Mammary epithelial cell (primary cell): ENCODE data around the gene CCDC85C.

Experiments
- EZH2 ChIP-seq: IDR thresholded peaks from 2 replicates; pipeline ENCODE4 v1.6.1; 2012; ENCODE audit warnings: low read length, inconsistent platforms, borderline replicate concordance
- TF ChIP-seq, protein P1 (sequence below), 2 donors: IDR thresholded peaks in 1 of 2; conservative IDR thresholded peaks in 1 of 2; 2 replicates each; pipeline ENCODE4 v1.5.1; 2011 to 2012; ENCODE audit warnings: inconsistent platforms in 2 of 2, low read length in 2 of 2, mild to moderate bottlenecking in 2 of 2, control low read depth in 1 of 2, low read depth in 1 of 2; ENCODE audit not compliant: insufficient read depth in 1 of 2; ENCODE audit errors: extremely low read depth in 1 of 2

DNA sequence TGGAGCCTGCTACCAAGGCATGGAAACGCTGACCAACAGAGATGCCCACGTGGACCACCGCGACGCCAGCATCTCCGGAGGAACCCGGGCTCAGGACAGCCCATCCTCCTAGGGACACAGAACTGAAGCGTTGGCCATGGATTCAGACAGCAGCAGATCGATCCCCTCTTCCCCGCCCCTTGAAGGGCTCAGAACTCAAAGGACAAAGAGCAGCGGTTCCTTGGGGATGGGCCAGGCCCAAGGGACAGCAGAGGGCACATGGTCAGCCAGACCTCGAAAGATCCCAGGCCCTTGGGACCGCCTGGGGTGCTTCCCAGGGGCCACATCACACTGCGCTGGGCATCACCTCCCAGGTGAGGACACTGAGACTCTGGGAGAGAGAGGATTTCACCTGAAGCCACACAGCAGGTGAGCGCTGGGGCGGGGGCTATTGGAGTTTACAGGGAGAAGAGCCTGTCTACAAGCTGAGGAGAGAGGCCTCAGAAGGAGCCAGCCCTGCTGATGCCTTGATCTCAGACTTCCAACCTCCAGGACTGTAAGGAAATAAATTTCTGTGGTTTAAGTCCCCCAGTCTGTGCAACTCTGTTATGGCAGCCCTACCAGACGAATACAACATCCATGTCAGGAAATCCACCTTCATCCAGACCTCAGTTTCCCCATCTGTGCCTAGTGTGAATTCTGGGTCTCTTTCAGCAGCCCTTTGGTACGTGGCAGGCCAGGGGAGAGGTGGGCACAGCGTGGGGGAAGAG is 73.4 kb downstream of the CCDC85C start:
- TF ChIP-seq, protein P1, sequence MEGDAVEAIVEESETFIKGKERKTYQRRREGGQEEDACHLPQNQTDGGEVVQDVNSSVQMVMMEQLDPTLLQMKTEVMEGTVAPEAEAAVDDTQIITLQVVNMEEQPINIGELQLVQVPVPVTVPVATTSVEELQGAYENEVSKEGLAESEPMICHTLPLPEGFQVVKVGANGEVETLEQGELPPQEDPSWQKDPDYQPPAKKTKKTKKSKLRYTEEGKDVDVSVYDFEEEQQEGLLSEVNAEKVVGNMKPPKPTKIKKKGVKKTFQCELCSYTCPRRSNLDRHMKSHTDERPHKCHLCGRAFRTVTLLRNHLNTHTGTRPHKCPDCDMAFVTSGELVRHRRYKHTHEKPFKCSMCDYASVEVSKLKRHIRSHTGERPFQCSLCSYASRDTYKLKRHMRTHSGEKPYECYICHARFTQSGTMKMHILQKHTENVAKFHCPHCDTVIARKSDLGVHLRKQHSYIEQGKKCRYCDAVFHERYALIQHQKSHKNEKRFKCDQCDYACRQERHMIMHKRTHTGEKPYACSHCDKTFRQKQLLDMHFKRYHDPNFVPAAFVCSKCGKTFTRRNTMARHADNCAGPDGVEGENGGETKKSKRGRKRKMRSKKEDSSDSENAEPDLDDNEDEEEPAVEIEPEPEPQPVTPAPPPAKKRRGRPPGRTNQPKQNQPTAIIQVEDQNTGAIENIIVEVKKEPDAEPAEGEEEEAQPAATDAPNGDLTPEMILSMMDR (conservative IDR thresholded peaks at IDR 0.05 in 1 of 2, IDR thresholded peaks at IDR 0.05 in 1 of 2; ENCODE audit: extremely low read depth in 1 of 2, insufficient read depth in 1 of 2, low read depth in 1 of 2, low read length in 2 of 2) = no peak
- no peak for TF ChIP-seq EZH2
